ENCODE data around the gene ADAMTSL5. TPM values are rescaled to one million over a fixed set of nuclear protein-coding genes. Genes with fewer than 3 reads are reported as not detected.

The ADAMTSL5 gene
- total and polyA plus RNA-seq, 9 of the 15 experiments (the other 6 are each of a cell fraction or from before 2014, with no cell fraction given) = 1.0 to 11.6 (median 4.1) TPM

GRCh38 chr19:1461862-1462261 is 51.0 kb downstream of the ADAMTSL5 start:
- Histone ChIP-seq H2AFZ (ENCODE audit: low read depth, low read length) (no peak overlapping the region), H3K36me3 (ENCODE audit: control insufficient read depth, insufficient read depth, low read length) (peaks cover 6% of the 10 kb centered on the region; the same call in 1 of the 3 replicates), H4K20me1 (replicated peaks; ENCODE audit: control insufficient read depth, insufficient read depth, low read length) (peaks cover 18% of the 10 kb centered on the region), H3K4me1 (replicated peaks in 1 of 2; ENCODE audit: control insufficient read depth in 2 of 2, insufficient read depth in 2 of 2, low read length in 2 of 2) (peaks cover 0 to 45% of the 10 kb centered on the region in 2 experiments; a peak in 2 of 5 replicates), H3K27ac (ENCODE audit: extremely low read depth, low read depth, low read length) (no peak overlapping the region), H3K27me3 (ENCODE audit: control insufficient read depth in 2 of 2, insufficient read depth in 2 of 2, low read length in 2 of 2) (no peaks in the 10 kb centered on the region), H3K9ac (ENCODE audit: insufficient read depth in 1 of 2, low read depth in 2 of 2, low read length in 2 of 2) (peak overlapping the region in 1 of 2 experiments; percentile 68; a peak in 2 of 4 replicates), H3K4me3 (no peak overlapping the region), H3K4me2 (ENCODE audit: insufficient read depth, low read length) (no peak overlapping the region), H3K9me3 (replicated peaks; ENCODE audit: control insufficient read depth, insufficient read depth, low read depth, low read length) (no peaks in the 10 kb centered on the region), H3K9me1 (ENCODE audit: control insufficient read depth, insufficient read depth, low read length) (no peaks in the 10 kb centered on the region), H3K79me2 (ENCODE audit: control insufficient read depth, insufficient read depth, low read length) (no peaks in the 10 kb centered on the region)
- in situ Hi-C loops (cut with MboI) (no loop called here), intact Hi-C loops (cut with micrococcal nuclease) (no loop called here)
- no peak for DNase-seq (ENCODE audit: extremely low read depth in 1 of 4, low spot score in 3 of 4)
- FAIRE-seq = no peak
- 73% methylated on average over 21 of the region's 24 CpGs for WGBS (ENCODE audit: insufficient coverage, low coverage, missing lambda C conversion rate)
- POLR2A ChIA-PET = no interaction called here
- TF ChIP-seq ZBTB1 (CRISPR knock-in tag; IDR thresholded peaks at IDR 0.05; ENCODE audit: borderline replicate concordance, low read depth) = no peak
- no peak for TF ChIP-seq ZFPM2 (CRISPR knock-in tag; IDR thresholded peaks at IDR 0.05)
- no peak for TF ChIP-seq USF2 (CRISPR knock-in tag; IDR thresholded peaks at IDR 0.05)
- TF ChIP-seq, protein P1, sequence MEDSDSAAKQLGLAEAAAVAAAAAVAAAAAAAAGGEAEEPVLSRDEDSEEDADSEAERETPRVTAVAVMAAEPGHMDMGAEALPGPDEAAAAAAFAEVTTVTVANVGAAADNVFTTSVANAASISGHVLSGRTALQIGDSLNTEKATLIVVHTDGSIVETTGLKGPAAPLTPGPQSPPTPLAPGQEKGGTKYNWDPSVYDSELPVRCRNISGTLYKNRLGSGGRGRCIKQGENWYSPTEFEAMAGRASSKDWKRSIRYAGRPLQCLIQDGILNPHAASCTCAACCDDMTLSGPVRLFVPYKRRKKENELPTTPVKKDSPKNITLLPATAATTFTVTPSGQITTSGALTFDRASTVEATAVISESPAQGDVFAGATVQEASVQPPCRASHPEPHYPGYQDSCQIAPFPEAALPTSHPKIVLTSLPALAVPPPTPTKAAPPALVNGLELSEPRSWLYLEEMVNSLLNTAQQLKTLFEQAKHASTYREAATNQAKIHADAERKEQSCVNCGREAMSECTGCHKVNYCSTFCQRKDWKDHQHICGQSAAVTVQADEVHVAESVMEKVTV (CRISPR knock-in tag; IDR thresholded peaks at IDR 0.05) = no peak
- no peak for TF ChIP-seq RBM15 (IDR thresholded peaks at IDR 0.05; ENCODE audit: insufficient read depth, low read length)
- TF ChIP-seq POLR2G (IDR thresholded peaks at IDR 0.05; ENCODE audit: low read depth, low read length) = 0 out of 2 replicates have a peak, but pooled peaks have one; percentile 31
- no peak for TF ChIP-seq SIN3A (IDR thresholded peaks at IDR 0.05; ENCODE audit: borderline replicate concordance in 2 of 2, control insufficient read depth in 1 of 2, low read depth in 2 of 2, low read length in 2 of 2)
- no peak for ATAC-seq
- BruUV-seq (replicated peaks) = no TSS peak
- CTCF ChIA-PET (ENCODE audit: low intra/inter-chr PET ratio) = no interaction called here
